Left kidney (tissue), 2 donors: ENCODE data around the gene DPYSL5. TPM values are rescaled to one million over a fixed set of nuclear protein-coding genes. Genes with fewer than 3 reads are reported as not detected.

ENCODE experiments used
- DNase-seq: peaks from one replicate; pipeline ENCODE4 v3.0.0-alpha.2; 2013
- polyA plus RNA-seq: library from polyadenylated mRNA; unstranded; fragments of 120-200 nt; gene quantifications from one replicate; pipeline ENCODE4 v1.2.1, GENCODE V29; 2013; ENCODE audit not compliant: insufficient read length

The DPYSL5 gene
- polyA plus RNA-seq, 1 donor: 6.8 TPM

DNA sequence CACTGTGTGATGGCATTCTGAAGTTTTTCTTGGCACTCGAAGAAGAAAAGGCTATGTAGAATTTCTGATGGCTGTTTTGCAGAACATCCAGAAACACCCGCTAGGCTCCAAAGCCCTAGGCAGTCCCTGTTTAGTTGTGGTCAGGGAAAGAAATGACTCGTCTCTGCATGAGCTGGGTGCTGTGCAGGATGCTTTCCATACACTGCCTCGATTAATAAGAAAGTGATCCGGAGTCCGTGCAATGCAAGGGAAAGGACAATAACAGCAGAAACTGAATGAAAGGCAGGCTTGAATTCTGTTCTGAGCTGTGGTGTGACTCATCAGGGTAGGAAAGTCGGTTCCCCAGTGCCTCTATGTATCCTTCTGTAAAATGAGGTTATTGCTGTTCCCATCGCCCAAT, 141.2 kb downstream of the DPYSL5 start:
- no peak for DNase-seq

GRCh38 chr2:26991717-26992116, 143.8 kb downstream of the DPYSL5 start:
- DNase-seq: no peak

DNA sequence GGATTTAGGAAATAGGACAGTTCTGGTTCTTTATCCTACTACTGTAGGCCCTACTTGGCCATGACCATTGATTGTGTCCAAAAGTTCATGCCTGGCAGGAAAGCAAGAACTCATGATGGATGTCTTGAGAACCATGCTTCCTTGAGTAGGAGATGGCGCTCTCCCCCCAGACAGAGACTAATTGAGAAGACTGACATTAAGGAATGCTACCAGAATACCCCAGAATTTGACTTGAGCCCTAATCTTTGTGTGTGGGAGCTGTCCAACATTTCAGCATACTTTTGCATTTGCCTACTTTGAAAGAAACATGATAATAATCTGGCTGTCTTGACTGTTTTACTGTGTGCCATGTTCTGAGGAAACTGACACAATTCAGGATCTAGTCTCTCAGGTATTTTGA, 145.8 kb downstream of the DPYSL5 start:
- peak; percentile 27 for DNase-seq

DNA sequence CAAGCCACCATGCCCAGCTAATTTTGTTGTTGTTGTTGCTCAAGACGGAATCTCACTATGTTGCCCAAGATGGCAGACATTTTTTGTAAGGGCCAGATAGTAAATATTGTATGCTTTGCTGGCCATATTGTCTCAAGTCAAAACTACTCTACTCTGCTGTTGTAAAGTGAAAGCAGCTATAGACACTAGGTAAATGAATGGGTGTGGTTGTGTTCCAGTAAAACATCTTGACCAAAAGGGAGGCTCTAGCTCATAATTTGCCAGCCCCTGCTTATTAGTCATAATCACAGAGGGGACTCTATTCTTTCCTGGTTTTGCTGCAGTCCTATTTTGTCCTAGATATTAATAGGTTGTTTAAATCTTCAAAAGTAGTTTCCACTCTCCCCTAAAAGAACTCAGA, 147.1 kb downstream of the DPYSL5 start:
- DNase-seq: no peak

GRCh38 chr2:26997394-26997793, 149.5 kb downstream of the DPYSL5 start:
- DNase-seq: no peak

GRCh38 chr2:26998323-26998722, 150.4 kb downstream of the DPYSL5 start:
- no peak for DNase-seq

Other genes with a start within 250 kb of the DPYSL5 start
- gene CIB4, start 206.8 kb upstream of the DPYSL5 start, polyA plus RNA-seq: 0.48 TPM
- 1.1 TPM for gene KCNK3, start 155.4 kb upstream of the DPYSL5 start, polyA plus RNA-seq
- 15.8 TPM for gene SLC35F6, start 83.8 kb upstream of the DPYSL5 start, polyA plus RNA-seq
- gene CENPA, start 62.1 kb upstream of the DPYSL5 start, polyA plus RNA-seq: 20.7 TPM
- gene MAPRE3, start 122.5 kb downstream of the DPYSL5 start, polyA plus RNA-seq: 12.2 TPM
- 68.9 TPM for gene TMEM214, start 184.8 kb downstream of the DPYSL5 start, polyA plus RNA-seq
- 66.9 TPM for gene AGBL5, start 203.5 kb downstream of the DPYSL5 start, polyA plus RNA-seq
- gene OST4, start 223.5 kb downstream of the DPYSL5 start, polyA plus RNA-seq: 205 TPM
- 57.7 TPM for gene EMILIN1, start 230.5 kb downstream of the DPYSL5 start, polyA plus RNA-seq
- 47.9 TPM for gene KHK, start 238.6 kb downstream of the DPYSL5 start, polyA plus RNA-seq